Endothelial cell of umbilical vein (primary cell): ENCODE measurements around the gene HNRNPM.

Experiments
- EZH2 ChIP-seq: IDR thresholded peaks from 2 replicates; pipeline ENCODE4 v1.6.1; 2012; ENCODE audit warnings: borderline replicate concordance, low read depth, mild to moderate bottlenecking, moderate library complexity, low read length, inconsistent platforms; ENCODE audit not compliant: severe bottlenecking
- FOS ChIP-seq: IDR thresholded peaks from 2 replicates; pipeline ENCODE4 v1.6.1; 2011; ENCODE audit warnings: mild to moderate bottlenecking, low read length, moderate library complexity, borderline replicate concordance; ENCODE audit not compliant: insufficient read depth
- JUN ChIP-seq: IDR thresholded peaks from 2 replicates; pipeline ENCODE4 v1.6.1; 2011; ENCODE audit warnings: borderline replicate concordance, low read depth; ENCODE audit not compliant: insufficient read length, insufficient read depth
- MYC ChIP-seq: IDR thresholded peaks from one replicate; pipeline ENCODE4 v1.6.1; 2011; ENCODE audit warnings: mild to moderate bottlenecking, low read depth, low read length
- POLR2A ChIP-seq: IDR thresholded peaks from 2 replicates; pipeline ENCODE4 v1.6.1; 2012; ENCODE audit warnings: low read depth, mild to moderate bottlenecking, control low read depth, low read length
- POLR2AphosphoS5 ChIP-seq: IDR thresholded peaks from 2 replicates; pipeline ENCODE4 v1.6.1; 2012; ENCODE audit warnings: low read depth, mild to moderate bottlenecking, control low read depth, low read length, moderate library complexity; ENCODE audit not compliant: insufficient read depth
- TF ChIP-seq, protein P1 (sequence below), 2 donors: IDR thresholded peaks; 1 replicate in 1 of 2; 2 replicates in 1 of 2; pipeline ENCODE4 v1.5.1; 2011; ENCODE audit warnings: low read length in 2 of 2, mild to moderate bottlenecking in 2 of 2, moderate library complexity in 2 of 2, control low read depth in 1 of 2, inconsistent platforms in 1 of 2, low read depth in 1 of 2; ENCODE audit not compliant: insufficient read depth in 1 of 2; ENCODE audit errors: extremely low read depth in 1 of 2
- TF ChIP-seq, protein P2 (sequence below): IDR thresholded peaks from 2 replicates; pipeline ENCODE4 v1.6.1; 2011; ENCODE audit not compliant: insufficient read depth, insufficient read length

- TF ChIP-seq, protein P1, sequence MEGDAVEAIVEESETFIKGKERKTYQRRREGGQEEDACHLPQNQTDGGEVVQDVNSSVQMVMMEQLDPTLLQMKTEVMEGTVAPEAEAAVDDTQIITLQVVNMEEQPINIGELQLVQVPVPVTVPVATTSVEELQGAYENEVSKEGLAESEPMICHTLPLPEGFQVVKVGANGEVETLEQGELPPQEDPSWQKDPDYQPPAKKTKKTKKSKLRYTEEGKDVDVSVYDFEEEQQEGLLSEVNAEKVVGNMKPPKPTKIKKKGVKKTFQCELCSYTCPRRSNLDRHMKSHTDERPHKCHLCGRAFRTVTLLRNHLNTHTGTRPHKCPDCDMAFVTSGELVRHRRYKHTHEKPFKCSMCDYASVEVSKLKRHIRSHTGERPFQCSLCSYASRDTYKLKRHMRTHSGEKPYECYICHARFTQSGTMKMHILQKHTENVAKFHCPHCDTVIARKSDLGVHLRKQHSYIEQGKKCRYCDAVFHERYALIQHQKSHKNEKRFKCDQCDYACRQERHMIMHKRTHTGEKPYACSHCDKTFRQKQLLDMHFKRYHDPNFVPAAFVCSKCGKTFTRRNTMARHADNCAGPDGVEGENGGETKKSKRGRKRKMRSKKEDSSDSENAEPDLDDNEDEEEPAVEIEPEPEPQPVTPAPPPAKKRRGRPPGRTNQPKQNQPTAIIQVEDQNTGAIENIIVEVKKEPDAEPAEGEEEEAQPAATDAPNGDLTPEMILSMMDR (IDR thresholded peaks at IDR 0.05; ENCODE audit: extremely low read depth in 1 of 2, insufficient read depth in 1 of 2, low read depth in 1 of 2, low read length in 2 of 2), result no peak
- TF ChIP-seq POLR2A (no peak), EZH2 (no peak), POLR2AphosphoS5 (no peak), FOS (no peak), MYC (no peak), JUN (no peak)
- TF ChIP-seq, protein P2, sequence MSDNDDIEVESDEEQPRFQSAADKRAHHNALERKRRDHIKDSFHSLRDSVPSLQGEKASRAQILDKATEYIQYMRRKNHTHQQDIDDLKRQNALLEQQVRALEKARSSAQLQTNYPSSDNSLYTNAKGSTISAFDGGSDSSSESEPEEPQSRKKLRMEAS, result no peak
Measured at GRCh38 chr19:8457827-8458226, 13.1 kb downstream of the HNRNPM start.
